Mucosa of descending colon (tissue), 3 donors: ENCODE data around the gene CADM3. TPM values are rescaled to one million over a fixed set of nuclear protein-coding genes. Genes with fewer than 3 reads are reported as not detected.

ENCODE experiments used
- ATAC-seq: fragments of 200-7000 bp; cut with Tn5 transposase; one replicate; pipeline ENCODE4 v1.9.1; 2020; ENCODE audit warnings: mild to moderate bottlenecking, moderate library complexity
- DNase-seq, 3 donors: peaks; one replicate each; pipeline ENCODE4 v3.0.0-alpha.2; 2020
- H3K36me3 ChIP-seq: fragments of 200-600 bp; one replicate; pipeline ENCODE4 v1.8.0; 2021; ENCODE audit warnings: low read depth, mild to moderate bottlenecking
- H3K4me1 ChIP-seq: fragments of 200-600 bp; one replicate; pipeline ENCODE4 v1.8.0; 2021; ENCODE audit warnings: low read depth, mild to moderate bottlenecking
- H3K4me3 ChIP-seq: fragments of 200-600 bp; one replicate; pipeline ENCODE4 v1.8.0; 2021; ENCODE audit warnings: mild to moderate bottlenecking
- H3K9me3 ChIP-seq: fragments of 200-600 bp; one replicate; pipeline ENCODE4 v1.8.0; 2021; ENCODE audit warnings: mild to moderate bottlenecking
- CTCF ChIP-seq: fragments of 200-600 bp; IDR thresholded peaks from one replicate; pipeline ENCODE4 v1.8.0; 2022; ENCODE audit warnings: antibody characterized with exemption, mild to moderate bottlenecking
- intact Hi-C, 2 donors: fragments of 100-400 bp; cut with DNase I in 1 of 2; cut with micrococcal nuclease in 1 of 2; formaldehyde crosslinking; loops; one replicate each; pipeline versions ENCODE4 v1.11.0 to v1.11.1; 2022; cut with DNase I, micrococcal nuclease
- total RNA-seq, 3 donors: library from RNA; stranded (reverse); fragmentation: NEBNext Ultra II Directional in 2 of 3; extraction: Animal tissue kit (Norgen Biotek cat#: 25700) in 2 of 3; gene quantifications; one replicate each; pipeline versions ENCODE4 v1.2.1 to v1.2.4, GENCODE V29; 2021 to 2023
- donor health status: DM: no; HTN: no; CAD: no; lungs with moderate emphysema.
- donor health status: DM: no; HTN: no; CAD: no.
- donor health status: DM: no; HTN: yes; CAD: no.

The CADM3 gene
- total RNA-seq, 3 donors from 2014 or later, result 2.7 to 23.3 (median 10.3) TPM

GRCh38 chr1:159228554-159228953, 57.1 kb downstream of the CADM3 start:
- ATAC-seq, result no peak
- intact Hi-C loops, result no loop called here
- H3K4me3 ChIP-seq, result no peak overlapping the region
- no peaks in the 10 kb centered on the region for H3K36me3 ChIP-seq
- H3K9me3 ChIP-seq, result no peaks in the 10 kb centered on the region
- H3K4me1 ChIP-seq, result no peaks in the 10 kb centered on the region
- TF ChIP-seq CTCF, result no peak
- DNase-seq, result no peak

GRCh38 chr1:159229260-159229885, 58.0 kb downstream of the CADM3 start:
- DNase-seq (no peak), ATAC-seq (no peak)
- H3K4me3 ChIP-seq, result no peak overlapping the region
- TF ChIP-seq CTCF, result no peak
- no peaks in the 10 kb centered on the region for H3K36me3 ChIP-seq
- intact Hi-C loops, result no loop called here
- no peaks in the 10 kb centered on the region for H3K4me1 ChIP-seq
- H3K9me3 ChIP-seq, result no peaks in the 10 kb centered on the region

GRCh38 chr1:159229896-159230295, 58.5 kb downstream of the CADM3 start:
- intact Hi-C loops, result no loop called here
- DNase-seq (no peak), ATAC-seq (no peak)
- no peaks in the 10 kb centered on the region for H3K36me3 ChIP-seq
- no peaks in the 10 kb centered on the region for H3K4me1 ChIP-seq
- H3K9me3 ChIP-seq, result no peaks in the 10 kb centered on the region
- TF ChIP-seq CTCF, result no peak
- H3K4me3 ChIP-seq, result no peak overlapping the region

GRCh38 chr1:159239551-159240220, 68.3 kb downstream of the CADM3 start:
- DNase-seq, result no peak
- Histone ChIP-seq H3K9me3 (no peaks in the 10 kb centered on the region), H3K4me3 (no peak overlapping the region), H3K4me1 (no peaks in the 10 kb centered on the region), H3K36me3 (no peaks in the 10 kb centered on the region)
- no peak for TF ChIP-seq CTCF
- ATAC-seq, result no peak
- intact Hi-C loops, result no loop called here

GRCh38 chr1:159247266-159247665, 75.9 kb downstream of the CADM3 start:
- Histone ChIP-seq H3K36me3 (no peaks in the 10 kb centered on the region), H3K4me3 (no peak overlapping the region), H3K4me1 (no peaks in the 10 kb centered on the region), H3K9me3 (no peaks in the 10 kb centered on the region)
- no peak for TF ChIP-seq CTCF
- intact Hi-C loops, result no loop called here
- DNase-seq (no peak), ATAC-seq (no peak)
